ENCODE measurements around the gene IDH3A. TPM values are rescaled to one million over a fixed set of nuclear protein-coding genes. Genes with fewer than 3 reads are reported as not detected.
A peak's percentile ranks its signal among the peaks of the same experiment; 100 is the strongest.

Gene IDH3A
- total and polyA plus RNA-seq, 7 donors = 74.9 to 106 (median 85.1) TPM

DNA sequence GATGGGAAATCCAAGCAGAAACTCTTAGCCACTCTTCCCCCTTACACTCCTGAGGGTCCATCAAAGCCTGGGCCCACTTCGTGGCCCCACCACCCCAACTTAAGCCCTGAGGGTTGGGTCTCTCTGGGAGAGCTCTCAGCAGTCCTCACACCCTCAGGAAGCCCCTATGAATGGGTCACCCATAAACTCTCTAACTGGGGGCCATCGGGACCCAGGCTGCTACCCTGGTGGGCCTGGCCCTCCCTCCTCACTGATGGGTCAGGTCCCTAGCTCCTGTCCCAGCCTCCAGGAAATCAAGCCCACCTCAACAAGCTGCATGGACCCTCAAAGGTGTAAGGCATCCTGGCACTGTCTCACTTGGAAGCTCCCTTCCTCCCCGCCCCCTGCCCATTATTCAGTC lies 37.4 kb upstream of the IDH3A start:
- intact Hi-C loops (cut with DNase I) = loop anchor here (5.0 to 10.0 kb wide), 2 partner anchors 83 to 311 kb away; no protein-coding TSS in a partner anchor
- TF ChIP-seq EP300 (IDR thresholded peaks at IDR 0.05) (no peak), POLR2AphosphoS5 (IDR thresholded peaks at IDR 0.05) (no peak), POLR2A (IDR thresholded peaks at IDR 0.05) (no peak)
- TF ChIP-seq, protein P1, sequence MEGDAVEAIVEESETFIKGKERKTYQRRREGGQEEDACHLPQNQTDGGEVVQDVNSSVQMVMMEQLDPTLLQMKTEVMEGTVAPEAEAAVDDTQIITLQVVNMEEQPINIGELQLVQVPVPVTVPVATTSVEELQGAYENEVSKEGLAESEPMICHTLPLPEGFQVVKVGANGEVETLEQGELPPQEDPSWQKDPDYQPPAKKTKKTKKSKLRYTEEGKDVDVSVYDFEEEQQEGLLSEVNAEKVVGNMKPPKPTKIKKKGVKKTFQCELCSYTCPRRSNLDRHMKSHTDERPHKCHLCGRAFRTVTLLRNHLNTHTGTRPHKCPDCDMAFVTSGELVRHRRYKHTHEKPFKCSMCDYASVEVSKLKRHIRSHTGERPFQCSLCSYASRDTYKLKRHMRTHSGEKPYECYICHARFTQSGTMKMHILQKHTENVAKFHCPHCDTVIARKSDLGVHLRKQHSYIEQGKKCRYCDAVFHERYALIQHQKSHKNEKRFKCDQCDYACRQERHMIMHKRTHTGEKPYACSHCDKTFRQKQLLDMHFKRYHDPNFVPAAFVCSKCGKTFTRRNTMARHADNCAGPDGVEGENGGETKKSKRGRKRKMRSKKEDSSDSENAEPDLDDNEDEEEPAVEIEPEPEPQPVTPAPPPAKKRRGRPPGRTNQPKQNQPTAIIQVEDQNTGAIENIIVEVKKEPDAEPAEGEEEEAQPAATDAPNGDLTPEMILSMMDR (IDR thresholded peaks at IDR 0.05) = no peak
- H3K36me3 ChIP-seq = no peaks in the 10 kb centered on the region

DNA sequence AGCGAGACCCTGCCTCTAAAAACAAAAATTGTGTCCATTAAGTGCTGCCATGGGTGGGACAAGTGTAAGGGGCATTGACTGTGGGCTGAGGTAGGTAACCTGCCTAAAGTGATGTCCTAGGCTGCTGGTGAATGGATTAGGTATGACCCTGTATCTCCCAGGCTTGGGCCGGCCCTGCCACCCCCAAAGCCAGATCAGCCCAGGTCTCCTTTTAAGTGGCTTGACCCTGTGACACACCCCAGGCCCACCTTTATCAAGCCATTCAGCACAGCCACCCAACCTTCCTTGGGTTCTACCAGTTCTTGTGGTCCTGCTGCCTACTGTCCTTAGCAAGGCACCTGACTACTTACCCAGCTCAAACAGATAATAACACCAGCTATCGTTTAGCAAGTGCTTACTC lies 36.6 kb upstream of the IDH3A start:
- H3K27ac ChIP-seq = no peak overlapping the region
- intact Hi-C loops (cut with DNase I) = loop anchor here (5.0 to 10.0 kb wide), 2 partner anchors 82 to 310 kb away; no protein-coding TSS in a partner anchor
- no peaks in the 10 kb centered on the region for H3K27me3 ChIP-seq
- no peak overlapping the region for H3K4me3 ChIP-seq
- TF ChIP-seq POLR2A (IDR thresholded peaks at IDR 0.05) (no peak), POLR2AphosphoS5 (IDR thresholded peaks at IDR 0.05) (no peak), EP300 (IDR thresholded peaks at IDR 0.05) (no peak)
- TF ChIP-seq, protein P1 (IDR thresholded peaks at IDR 0.05) = no peak
- 71 to 84% methylated on average over 3 of the region's 3 CpGs for WGBS, 2 donors
- no peaks in the 10 kb centered on the region for H3K9me3 ChIP-seq
- H3K36me3 ChIP-seq = no peaks in the 10 kb centered on the region
- H3K4me1 ChIP-seq = no peaks in the 10 kb centered on the region
- DNase-seq = peak; percentile 35

More for the DNA sequence above, 37.4 kb upstream of the IDH3A start:
- Histone ChIP-seq H3K9me3 (no peaks in the 10 kb centered on the region), H3K4me1 (no peaks in the 10 kb centered on the region), H3K27me3 (no peaks in the 10 kb centered on the region), H3K27ac (no peak overlapping the region), H3K4me3 (no peak overlapping the region)
- DNase-seq = peak; percentile 47
- WGBS, 2 donors = 91% methylated on average over 3 of the region's 3 CpGs

DNA sequence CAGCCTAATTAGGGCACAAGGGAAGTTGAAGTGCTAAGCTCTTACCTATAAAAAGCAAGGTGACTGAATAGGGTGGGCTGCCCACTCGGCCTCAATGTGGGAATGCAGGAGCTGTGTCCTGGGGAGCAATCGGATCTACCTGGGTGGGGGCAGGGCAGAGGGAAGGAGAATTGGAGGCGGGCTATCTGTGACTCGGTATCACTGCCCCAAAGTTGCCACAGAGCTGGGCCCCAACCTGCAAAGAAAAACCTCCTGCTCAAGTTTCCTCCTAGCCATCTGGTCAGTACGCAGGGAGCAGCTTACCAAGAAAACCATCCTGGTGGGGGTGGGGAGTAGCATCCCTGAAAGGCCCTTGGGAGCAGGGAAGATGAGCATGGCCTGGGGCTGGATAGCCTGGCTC lies 28.6 kb upstream of the IDH3A start:
- H3K27ac ChIP-seq = no peak overlapping the region
- H3K4me1 ChIP-seq = no peaks in the 10 kb centered on the region
- no peak overlapping the region for H3K4me3 ChIP-seq
- intact Hi-C loops (cut with DNase I) = no loop called here
- H3K9me3 ChIP-seq = no peaks in the 10 kb centered on the region
- DNase-seq = no peak
- H3K36me3 ChIP-seq = no peaks in the 10 kb centered on the region
- no peaks in the 10 kb centered on the region for H3K27me3 ChIP-seq
- 90 to 91% methylated on average over 5 of the region's 5 CpGs for WGBS, 2 donors
- no peak for TF ChIP-seq POLR2AphosphoS5 (IDR thresholded peaks at IDR 0.05)

DNA sequence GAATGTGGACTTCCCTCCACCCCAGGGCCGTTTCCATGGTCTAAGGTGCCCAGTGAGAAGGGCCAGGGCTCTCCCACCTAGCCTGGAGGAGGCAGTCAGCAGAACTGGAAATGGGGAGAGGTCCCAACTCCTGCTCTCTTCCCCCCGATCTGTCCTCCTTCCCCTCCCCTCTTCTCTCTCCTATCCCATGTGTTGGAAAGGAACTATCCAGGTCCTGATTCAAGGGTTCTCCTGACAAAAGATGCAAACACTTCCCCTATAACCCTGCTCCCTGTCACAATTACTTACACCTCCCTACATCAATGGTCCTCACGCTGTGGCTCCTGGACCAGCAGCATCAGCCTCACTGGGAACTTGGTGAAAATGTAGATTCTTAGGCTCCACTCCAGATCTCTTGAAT lies 23.9 kb upstream of the IDH3A start:
- Histone ChIP-seq H3K36me3 (no peaks in the 10 kb centered on the region), H3K9me3 (no peaks in the 10 kb centered on the region), H3K4me1 (no peaks in the 10 kb centered on the region), H3K27ac (no peak overlapping the region), H3K4me3 (no peak overlapping the region), H3K27me3 (no peaks in the 10 kb centered on the region)
- intact Hi-C loops (cut with DNase I) = no loop called here
- 89 to 94% methylated on average over 3 of the region's 3 CpGs for WGBS, 2 donors
- no peak for DNase-seq
- TF ChIP-seq, protein P1 (IDR thresholded peaks at IDR 0.05) = no peak
- no peak for TF ChIP-seq EP300 (IDR thresholded peaks at IDR 0.05)
- TF ChIP-seq POLR2A (IDR thresholded peaks at IDR 0.05) = no peak
- TF ChIP-seq POLR2AphosphoS5 (IDR thresholded peaks at IDR 0.05) = no peak

DNA sequence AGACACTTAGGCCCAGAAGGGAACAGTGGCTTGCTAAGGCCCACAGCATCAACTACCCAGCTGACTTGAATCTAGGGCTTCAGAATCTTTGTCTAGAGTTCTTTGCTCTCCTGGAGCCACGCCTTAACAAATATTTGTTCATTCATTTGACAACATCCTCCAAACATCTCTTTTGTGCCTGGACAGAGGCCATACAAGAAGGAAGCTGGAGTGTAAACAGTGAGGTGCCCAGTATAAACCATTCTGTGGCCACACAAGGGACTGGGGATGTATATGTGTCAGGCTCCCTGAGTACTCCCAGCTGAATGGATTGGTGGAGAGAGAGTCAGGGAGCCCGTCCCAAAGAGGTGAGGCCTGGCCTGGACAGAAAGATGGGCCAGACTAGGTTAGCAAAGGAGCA lies 21.3 kb upstream of the IDH3A start:
- Histone ChIP-seq H3K9me3 (no peaks in the 10 kb centered on the region), H3K27ac (no peak overlapping the region), H3K27me3 (no peaks in the 10 kb centered on the region), H3K4me1 (peaks cover 0 to 16% (median 13%) of the 10 kb centered on the region in 4 donors), H3K4me3 (no peak overlapping the region), H3K36me3 (no peaks in the 10 kb centered on the region)
- WGBS, 2 donors = 40 to 65% methylated on average over 2 of the region's 2 CpGs
- DNase-seq = no peak
- TF ChIP-seq POLR2A (IDR thresholded peaks at IDR 0.05) = no peak
- no peak for TF ChIP-seq POLR2AphosphoS5 (IDR thresholded peaks at IDR 0.05)
- TF ChIP-seq EP300 (IDR thresholded peaks at IDR 0.05) = no peak
- TF ChIP-seq, protein P1 (IDR thresholded peaks at IDR 0.05) = no peak
- intact Hi-C loops (cut with DNase I) = no loop called here

All from sigmoid colon (tissue), 7 donors.